Urinary bladder (tissue), 4 donors: ENCODE data around the gene OSCP1. TPM values are rescaled to one million over a fixed set of nuclear protein-coding genes. Genes with fewer than 3 reads are reported as not detected.

Experiments used
- DNase-seq: peaks from one replicate; pipeline ENCODE4 v3.0.0-alpha.2; 2015; ENCODE audit errors: extremely low spot score
- H3K27ac ChIP-seq: one replicate; pipeline ENCODE4 v1.5.1; 2013; ENCODE audit warnings: low read depth, mild to moderate bottlenecking, moderate library complexity
- H3K36me3 ChIP-seq: one replicate; pipeline ENCODE4 v1.6.1; 2013; ENCODE audit warnings: mild to moderate bottlenecking, moderate library complexity; ENCODE audit not compliant: insufficient read depth
- H3K4me1 ChIP-seq: one replicate; pipeline ENCODE4 v1.6.1; 2013; ENCODE audit warnings: mild to moderate bottlenecking, moderate library complexity; ENCODE audit not compliant: insufficient read depth
- H3K4me3 ChIP-seq: one replicate; pipeline ENCODE4 v1.5.1; 2013; ENCODE audit warnings: low read depth, low read length
- WGBS: extraction: QIAGEN DNeasy Blood & Tissue Kit; methylation state at CpG from one replicate; pipeline ENCODE4 v1.1.7; 2013; 5-methylcytosine and 5-hydroxymethylcytosine counted together
- polyA plus RNA-seq: library from polyadenylated mRNA; stranded (reverse); fragments of 200-250 nt; gene quantifications from one replicate; pipeline ENCODE4 v1.2.3, GENCODE V29; 2013
- total RNA-seq: library from RNA; depleted of rRNA; stranded (reverse); fragments of >200 nt; gene quantifications from one replicate; pipeline ENCODE4 v1.2.3, GENCODE V29; 2014
- donor health status: healthy with polysubstance abuse.
- donor health status: healthy.

The OSCP1 gene
- total and polyA plus RNA-seq, 2 donors = 10.6 to 12.4 TPM

- DNase-seq = no peak
- no peak overlapping the region for H3K27ac ChIP-seq
- WGBS = 82% methylated on average over 7 of the region's 7 CpGs
- H3K4me3 ChIP-seq = no peak overlapping the region
- no peaks in the 10 kb centered on the region for H3K36me3 ChIP-seq
- no peaks in the 10 kb centered on the region for H3K4me1 ChIP-seq
These were observed 51.8 kb downstream of the OSCP1 start for GRCh38 chr1:36398370-36398977.

- Histone ChIP-seq H3K4me1 (no peaks in the 10 kb centered on the region), H3K4me3 (peak within 1 kb of the TSS; percentile 84), H3K36me3 (no peaks in the 10 kb centered on the region), H3K27ac (peak within 1 kb of the TSS; percentile 90)
- WGBS = under 1% methylated on average over 60 of the region's 60 CpGs
- peak; percentile 91 for DNase-seq
These were observed 52.6 kb downstream of the OSCP1 start, which contains the start of gene LSM10 for GRCh38 chr1:36397378-36398230. LSM10 (minus strand) TSS chr1:36397908; CDS start chr1:36394129, 3,779 bp downstream.

- DNase-seq = no peak
- Histone ChIP-seq H3K36me3 (no peaks in the 10 kb centered on the region), H3K4me3 (peak overlapping the region; percentile 84), H3K4me1 (no peaks in the 10 kb centered on the region), H3K27ac (peak overlapping the region; percentile 90)
- WGBS = 3% methylated on average over 5 of the region's 5 CpGs
These were observed 53.2 kb downstream of the OSCP1 start for GRCh38 chr1:36397083-36397377.

- WGBS = 76% methylated on average over 6 of the region's 6 CpGs
- H3K36me3 ChIP-seq = no peaks in the 10 kb centered on the region
- no peak overlapping the region for H3K4me3 ChIP-seq
- no peak overlapping the region for H3K27ac ChIP-seq
- no peak for DNase-seq
- H3K4me1 ChIP-seq = no peaks in the 10 kb centered on the region
These were observed 53.9 kb downstream of the OSCP1 start for GRCh38 chr1:36396359-36396758.

- H3K4me3 ChIP-seq = no peak overlapping the region
- WGBS = 95% methylated on average over 19 of the region's 19 CpGs
- no peaks in the 10 kb centered on the region for H3K4me1 ChIP-seq
- H3K36me3 ChIP-seq = no peaks in the 10 kb centered on the region
- DNase-seq = no peak
- H3K27ac ChIP-seq = no peak overlapping the region
These were observed 56.6 kb downstream of the OSCP1 start for GRCh38 chr1:36393686-36394085.

- WGBS = 91% methylated on average over 4 of the region's 4 CpGs
- no peaks in the 10 kb centered on the region for H3K4me1 ChIP-seq
- H3K27ac ChIP-seq = no peak overlapping the region
- no peak for DNase-seq
- H3K4me3 ChIP-seq = no peak overlapping the region
- H3K36me3 ChIP-seq = no peaks in the 10 kb centered on the region
These were observed 57.4 kb downstream of the OSCP1 start for GRCh38 chr1:36392836-36393235.

- H3K4me3 ChIP-seq = no peak overlapping the region
- no peak for DNase-seq
- H3K36me3 ChIP-seq = no peaks in the 10 kb centered on the region
- WGBS = 94% methylated on average over 8 of the region's 8 CpGs
- H3K4me1 ChIP-seq = no peaks in the 10 kb centered on the region
- no peak overlapping the region for H3K27ac ChIP-seq
These were observed 59.0 kb downstream of the OSCP1 start for GRCh38 chr1:36391271-36391670.

- no peaks in the 10 kb centered on the region for H3K36me3 ChIP-seq
- H3K27ac ChIP-seq = no peak overlapping the region
- no peaks in the 10 kb centered on the region for H3K4me1 ChIP-seq
- 93% methylated on average over 2 of the region's 2 CpGs for WGBS
- no peak overlapping the region for H3K4me3 ChIP-seq
- DNase-seq = no peak
These were observed 59.8 kb downstream of the OSCP1 start for GRCh38 chr1:36390411-36390810.

- Histone ChIP-seq H3K4me1 (no peaks in the 10 kb centered on the region), H3K4me3 (no peak overlapping the region), H3K36me3 (no peaks in the 10 kb centered on the region), H3K27ac (no peak overlapping the region)
- no peak for DNase-seq
- 87% methylated on average over 1 of the region's 1 CpG for WGBS
These were observed 60.3 kb downstream of the OSCP1 start for GRCh38 chr1:36389999-36390398.

GRCh38 chr1:36389261-36389660, 61.0 kb downstream of the OSCP1 start:
- no peak for DNase-seq
- H3K4me1 ChIP-seq = no peaks in the 10 kb centered on the region
- H3K4me3 ChIP-seq = no peak overlapping the region
- no peaks in the 10 kb centered on the region for H3K36me3 ChIP-seq
- no peak overlapping the region for H3K27ac ChIP-seq
- 36% methylated on average over 2 of the region's 2 CpGs for WGBS

- Histone ChIP-seq H3K4me1 (no peaks in the 10 kb centered on the region), H3K27ac (peak overlapping the region; percentile 97), H3K4me3 (no peak overlapping the region), H3K36me3 (no peaks in the 10 kb centered on the region)
- DNase-seq = no peak
- WGBS = 40% methylated on average over 10 of the region's 10 CpGs
These were observed 62.9 kb downstream of the OSCP1 start for GRCh38 chr1:36387141-36387949.

- peak; percentile 87 for DNase-seq
- Histone ChIP-seq H3K4me1 (no peaks in the 10 kb centered on the region), H3K4me3 (peak overlapping the region; percentile 51), H3K27ac (peak overlapping the region; percentile 97), H3K36me3 (no peaks in the 10 kb centered on the region)
- under 1% methylated on average over 14 of the region's 14 CpGs for WGBS
These were observed 63.7 kb downstream of the OSCP1 start for GRCh38 chr1:36386265-36387140.
